ENCODE results near the gene RBM39.

DNA sequence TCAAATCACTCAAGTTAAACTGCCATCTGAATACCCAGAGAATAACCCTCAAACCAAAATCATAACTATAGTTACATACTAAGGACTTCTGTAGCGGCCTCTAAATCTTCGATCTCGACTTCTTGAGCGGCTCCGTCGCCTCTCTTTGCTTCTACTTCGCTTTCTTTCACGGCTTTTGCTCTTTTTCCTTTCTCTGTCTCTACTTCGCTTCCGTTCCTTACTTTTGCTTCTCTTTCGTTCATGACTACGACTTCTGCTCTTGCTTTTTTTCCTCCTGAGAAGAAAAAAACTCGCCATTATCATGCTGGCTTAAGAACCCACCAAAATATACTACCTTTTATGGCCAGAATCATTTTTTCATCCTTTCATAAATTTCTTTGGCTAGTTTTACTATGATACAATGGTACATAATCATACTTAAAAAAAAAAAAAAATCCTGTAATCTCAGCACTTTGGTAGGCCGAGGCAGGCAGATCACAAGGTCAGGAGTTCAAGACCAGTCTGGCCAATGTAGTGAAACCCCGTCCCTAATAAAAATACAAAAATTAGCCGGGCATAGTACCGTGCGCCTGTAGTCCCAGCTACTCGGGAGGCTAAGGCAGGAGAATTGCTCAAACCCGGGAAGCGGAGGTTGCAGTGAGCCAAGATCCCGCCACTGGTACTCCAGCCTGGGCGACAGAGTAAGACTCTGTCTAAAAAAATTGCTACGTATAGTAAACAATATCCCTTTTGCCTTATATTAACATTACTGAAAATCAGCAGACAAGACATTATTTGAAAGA lies 10.0 kb downstream of the RBM39 start:
- TF ChIP-seq POLR2A (IDR thresholded peaks at IDR 0.05) (no peak), CTCF (IDR thresholded peaks at IDR 0.05) (no peak)

Measured in lower leg skin (tissue), 3 donors.